ENCODE results near the gene DIRAS3.
"Not testable (repeated sequence)": the region's sequence is repeated elsewhere in the genome, so short reads cannot be mapped to it uniquely, and the experiment has no call there.

Gene DIRAS3

GRCh38 chr1:68049941-68050878 is at the start of gene DIRAS3:
TSS of gene DIRAS3 (minus strand) at chr1:68050627. CDS start at chr1:68047297, 3,330 bp downstream.
- DNase-seq, result peak in 1 of 2 donors; percentile 3

DNA sequence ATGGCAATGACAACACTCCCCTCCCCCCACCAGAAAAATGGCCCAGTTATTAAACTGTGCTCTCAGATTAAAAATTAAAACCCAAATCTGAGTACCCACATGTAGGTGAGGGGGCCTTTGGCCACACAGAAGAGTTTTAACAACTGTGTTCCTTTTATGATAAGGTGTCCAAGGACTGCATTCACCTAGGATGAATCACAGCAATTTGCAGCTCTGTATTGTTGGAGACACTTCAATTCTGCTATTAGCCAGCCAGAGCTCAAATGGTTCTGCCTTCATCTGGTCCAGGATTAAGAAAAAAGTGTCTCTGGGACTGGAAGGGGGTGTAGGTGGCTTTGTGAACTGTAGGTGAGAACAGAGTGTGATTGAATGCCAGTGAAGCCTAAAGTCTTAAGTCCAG is 43.3 kb upstream of the DIRAS3 start:
- no peak for DNase-seq

- no peak for DNase-seq
Measured at GRCh38 chr1:68087184-68087583, 36.8 kb upstream of the DIRAS3 start.

DNA sequence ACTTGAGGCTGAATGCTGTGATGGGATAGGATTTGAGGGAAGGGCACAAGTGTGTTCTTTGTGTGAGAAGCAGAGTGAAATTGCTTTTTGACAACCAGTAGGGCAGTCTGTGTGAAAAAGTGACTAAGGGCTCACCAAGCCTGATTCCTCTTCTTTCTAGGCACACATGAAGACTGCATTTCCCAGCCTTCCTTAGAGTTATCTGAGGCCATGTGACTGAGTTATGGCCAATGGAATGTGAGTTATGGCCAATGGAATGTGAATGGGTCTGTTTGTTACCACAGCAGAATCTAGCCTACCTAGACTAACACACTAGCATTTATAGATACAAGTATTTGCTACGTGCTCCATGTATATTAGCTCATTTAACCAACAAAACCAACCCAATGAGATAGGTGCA is 35.3 kb upstream of the DIRAS3 start:
- no peak for DNase-seq

- no peak for DNase-seq
Measured at GRCh38 chr1:68083686-68084085, 33.3 kb upstream of the DIRAS3 start.

DNA sequence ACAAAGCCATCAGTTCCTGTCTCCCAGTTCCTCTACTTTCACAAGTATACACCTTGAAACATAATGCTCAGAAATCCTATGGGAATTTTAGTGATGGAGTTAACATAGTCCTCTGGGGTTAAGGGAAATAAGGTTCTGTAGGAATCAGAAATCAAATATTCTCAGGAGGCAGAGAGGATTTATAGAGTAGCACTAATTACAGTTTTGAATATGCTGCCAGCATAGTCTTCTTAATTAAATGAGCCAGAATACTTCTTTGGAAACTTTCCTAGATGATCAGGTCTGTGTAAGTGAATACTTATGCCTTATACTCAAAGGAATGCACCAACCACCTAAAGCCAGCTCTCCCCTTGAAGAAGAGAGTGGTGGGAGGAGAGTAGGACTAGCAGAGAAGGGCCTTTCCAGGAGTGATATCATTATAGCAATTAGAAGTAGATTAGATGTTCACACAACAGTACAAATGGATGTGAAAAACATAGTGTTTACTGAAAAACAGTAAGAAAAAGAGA is 31.4 kb upstream of the DIRAS3 start:
- no peak for DNase-seq

- DNase-seq, result no peak
Measured at GRCh38 chr1:68078647-68079046, 28.2 kb upstream of the DIRAS3 start.

GRCh38 chr1:68074472-68074871 is 24.0 kb upstream of the DIRAS3 start:
- no peak for DNase-seq

DNA sequence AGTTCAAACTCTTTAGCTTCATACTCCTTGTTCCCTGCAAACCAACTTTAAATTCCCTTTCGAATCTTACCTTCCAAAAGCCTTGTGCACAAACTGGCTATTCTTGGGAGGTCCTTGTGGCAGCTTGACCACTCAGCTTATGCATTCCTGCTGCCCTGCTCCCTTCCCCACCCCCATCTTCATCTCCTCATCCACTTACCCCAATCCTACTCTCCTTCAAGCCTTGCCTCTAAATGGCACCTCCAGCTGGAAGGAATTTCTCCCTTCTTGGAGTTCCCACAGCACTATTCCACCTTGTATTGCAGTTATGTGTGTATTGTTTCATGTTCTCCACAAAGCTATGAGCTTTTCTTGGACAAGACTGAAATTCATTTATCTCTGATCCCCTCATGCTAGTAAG is 15.3 kb upstream of the DIRAS3 start:
- DNase-seq, result no peak

DNA sequence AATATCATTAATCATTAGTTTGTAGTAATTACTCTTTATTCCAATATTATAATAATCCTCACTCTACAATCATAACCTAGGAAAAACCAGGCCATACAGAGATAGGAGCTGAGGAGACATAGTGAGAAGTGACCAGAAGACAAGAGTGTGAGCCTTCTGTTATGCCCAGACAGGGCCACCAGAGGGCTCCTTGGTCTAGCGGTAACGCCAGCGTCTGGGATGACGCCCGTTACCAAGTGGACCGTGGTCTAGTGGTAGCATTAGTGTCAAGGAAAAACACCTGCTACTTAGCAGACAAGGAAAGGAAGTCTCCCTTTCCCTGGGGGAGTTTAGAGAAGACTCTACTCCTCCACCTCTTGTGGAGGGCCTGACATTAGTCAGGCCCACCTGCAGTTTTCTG is 7.6 kb upstream of the DIRAS3 start:
- DNase-seq, result not testable (repeated sequence)

- DNase-seq, result no peak
Measured at GRCh38 chr1:68057564-68057963, 7.1 kb upstream of the DIRAS3 start.

- DNase-seq, result no peak
Measured at GRCh38 chr1:68057050-68057449, 6.6 kb upstream of the DIRAS3 start.

DNA sequence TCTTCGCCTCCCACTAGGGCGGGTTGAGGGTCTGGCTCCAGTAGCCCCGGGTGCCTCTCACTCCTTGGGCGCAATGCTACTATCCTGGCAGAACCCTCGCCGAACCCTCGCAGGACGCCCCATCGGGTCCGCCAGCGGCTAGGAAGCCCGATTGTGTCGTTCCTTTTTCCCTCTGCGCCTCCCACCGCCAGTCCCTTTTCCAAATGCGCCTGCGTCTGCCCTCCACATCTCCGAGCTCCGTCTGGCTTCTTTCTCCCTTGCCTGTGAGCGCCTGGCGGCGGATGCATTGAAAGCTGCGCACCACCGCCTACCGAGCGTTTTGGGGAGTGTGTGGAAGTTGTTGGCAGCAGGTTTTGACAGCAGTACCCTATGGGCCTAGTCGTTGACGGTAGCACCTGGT is 1.0 kb upstream of the DIRAS3 start:
- no peak for DNase-seq

- no peak for DNase-seq
Measured at GRCh38 chr1:68047659-68048026, 2.8 kb downstream of the DIRAS3 start.

DNA sequence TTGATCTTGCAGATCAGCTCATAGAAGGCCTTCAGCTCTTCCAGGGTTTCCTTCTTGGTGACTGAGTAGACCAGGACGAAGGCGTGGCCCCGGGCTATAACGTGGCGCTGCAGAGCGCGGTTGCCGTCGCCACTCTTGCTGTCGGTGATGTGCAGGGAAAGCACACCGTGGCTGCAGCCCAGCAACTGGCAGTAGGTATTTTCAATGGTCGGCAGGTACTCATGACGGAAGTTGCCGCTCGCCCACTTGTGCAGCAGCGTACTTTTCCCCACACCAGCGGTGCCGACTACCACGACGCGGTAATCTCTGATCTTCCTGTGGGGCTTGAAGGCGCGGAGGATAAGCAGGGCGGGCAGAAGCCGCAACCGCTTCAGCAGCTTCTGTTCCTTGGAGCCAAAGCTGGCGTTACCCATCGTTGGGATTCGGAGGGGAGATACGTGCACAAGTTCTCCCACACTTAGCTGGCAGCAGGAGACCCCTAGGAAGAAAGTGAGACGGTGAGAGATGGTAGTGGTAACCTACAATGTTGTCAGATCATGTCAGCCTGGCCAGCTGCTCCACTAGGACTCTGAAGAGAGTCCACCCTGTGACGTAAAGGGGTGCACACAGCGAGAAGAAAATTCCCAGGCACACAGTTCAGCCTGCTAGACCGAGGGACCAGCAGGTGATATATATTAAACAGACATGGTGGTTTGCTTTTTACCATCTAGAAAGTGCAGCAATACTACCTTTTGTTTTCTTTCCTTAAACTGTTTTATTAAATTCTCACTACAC is 3.4 kb downstream of the DIRAS3 start:
- DNase-seq, result no peak

DNA sequence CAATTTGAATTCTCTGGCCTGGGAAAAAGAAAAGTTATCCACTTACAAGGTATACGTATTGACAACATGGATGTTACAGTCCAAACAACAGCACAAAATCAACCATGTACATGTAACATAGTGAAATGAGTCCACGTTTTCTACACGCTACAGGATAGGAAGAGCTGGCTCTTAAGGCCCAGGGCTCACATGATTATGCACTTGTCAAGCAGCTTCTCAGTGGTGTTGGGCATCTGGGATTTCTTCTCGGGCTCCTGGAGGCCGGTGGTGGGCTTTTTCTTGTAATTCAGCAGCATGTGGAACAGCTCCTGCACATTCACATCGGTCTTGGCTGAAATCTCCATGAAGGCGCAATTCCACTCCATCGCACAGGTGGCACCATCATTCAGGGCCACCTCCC is 4.0 kb downstream of the DIRAS3 start:
- DNase-seq, result no peak

DNA sequence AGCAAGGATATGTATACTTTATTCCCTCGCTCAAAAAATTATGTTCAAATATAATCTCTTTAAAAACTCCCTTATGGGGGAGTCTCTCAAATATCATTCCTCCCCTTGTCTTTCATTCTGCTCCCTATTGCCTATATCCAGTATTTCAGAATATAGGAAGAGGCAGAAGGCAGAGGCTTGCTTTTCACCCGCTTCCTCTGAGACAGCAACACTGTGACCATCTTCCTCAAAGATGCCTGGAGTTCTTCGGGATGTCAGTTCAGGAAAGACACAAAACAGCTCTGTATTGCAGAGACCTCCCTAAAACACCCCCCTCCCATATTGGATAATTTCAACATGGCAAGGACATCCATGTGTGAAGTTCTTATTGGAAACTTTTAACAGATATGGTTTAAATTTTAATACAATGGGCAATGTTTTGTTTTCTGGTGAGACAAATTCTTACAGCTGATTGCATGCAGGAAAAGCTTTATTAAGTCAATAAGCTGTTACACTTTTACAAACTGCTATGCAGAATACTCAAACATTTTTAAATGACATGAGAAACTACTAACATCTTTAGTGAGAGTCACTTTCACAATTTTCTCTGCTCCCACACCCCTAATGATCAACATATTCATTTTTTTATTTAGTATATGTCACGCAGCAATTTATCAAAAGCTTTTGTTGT is 4.8 kb downstream of the DIRAS3 start:
- DNase-seq, result no peak

GRCh38 chr1:68043443-68044090 is 6.9 kb downstream of the DIRAS3 start:
- no peak for DNase-seq

GRCh38 chr1:68036946-68037345 is 13.5 kb downstream of the DIRAS3 start:
- DNase-seq, result no peak

DNA sequence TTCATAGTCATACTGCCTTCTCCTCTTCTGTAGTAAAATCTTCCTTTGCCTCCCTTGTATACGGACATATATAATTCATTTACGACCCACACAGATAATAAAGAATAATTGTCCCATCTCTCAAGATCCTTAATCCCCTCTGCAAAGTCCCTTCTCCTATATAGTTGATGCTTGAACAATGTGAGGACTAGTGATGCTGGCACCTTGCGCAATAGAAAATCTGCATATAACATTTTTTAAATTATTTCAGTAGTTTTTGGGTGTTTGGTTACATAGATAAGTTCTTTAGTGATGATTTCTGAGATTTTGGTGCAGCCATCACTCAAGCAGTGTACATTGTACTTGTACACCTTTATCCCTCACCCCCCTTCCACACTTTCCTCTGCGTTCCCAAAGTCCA is 21.0 kb downstream of the DIRAS3 start:
- no peak for DNase-seq

DNA sequence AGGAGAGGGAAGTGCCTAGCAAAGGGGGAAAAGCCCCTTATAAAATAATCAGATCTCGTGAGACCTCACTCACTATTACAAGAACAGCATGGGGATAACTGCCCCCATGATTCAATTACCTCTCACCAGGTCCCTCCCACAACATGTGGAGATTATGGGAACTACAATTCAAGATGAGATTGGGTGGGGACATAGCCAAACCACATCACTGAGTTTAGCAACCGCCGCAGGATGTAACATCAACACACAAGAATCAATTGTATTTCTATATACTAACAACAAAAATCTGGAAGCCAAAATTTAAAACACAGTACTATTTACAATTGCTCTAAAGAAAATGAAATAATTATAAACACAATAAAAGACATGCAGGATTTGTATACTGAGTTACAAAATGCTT is 21.9 kb downstream of the DIRAS3 start:
- DNase-seq, result no peak

- DNase-seq, result no peak
Measured at GRCh38 chr1:68024635-68025338, 25.6 kb downstream of the DIRAS3 start.
